HG03196 (cell line): ENCODE data around the gene DOCK10.
A peak's percentile ranks its signal among the peaks of the same experiment; 100 is the strongest.
"Not testable (repeated sequence)": the region's sequence is repeated elsewhere in the genome, so short reads cannot be mapped to it uniquely, and the experiment has no call there.

Experiments used
- ATAC-seq: cut with Tn5 transposase; IDR thresholded peaks from one replicate; pipeline ENCODE4 v1.9.1; 2021; ENCODE audit not compliant: unreplicated experiment

DOCK10 gene

DNA sequence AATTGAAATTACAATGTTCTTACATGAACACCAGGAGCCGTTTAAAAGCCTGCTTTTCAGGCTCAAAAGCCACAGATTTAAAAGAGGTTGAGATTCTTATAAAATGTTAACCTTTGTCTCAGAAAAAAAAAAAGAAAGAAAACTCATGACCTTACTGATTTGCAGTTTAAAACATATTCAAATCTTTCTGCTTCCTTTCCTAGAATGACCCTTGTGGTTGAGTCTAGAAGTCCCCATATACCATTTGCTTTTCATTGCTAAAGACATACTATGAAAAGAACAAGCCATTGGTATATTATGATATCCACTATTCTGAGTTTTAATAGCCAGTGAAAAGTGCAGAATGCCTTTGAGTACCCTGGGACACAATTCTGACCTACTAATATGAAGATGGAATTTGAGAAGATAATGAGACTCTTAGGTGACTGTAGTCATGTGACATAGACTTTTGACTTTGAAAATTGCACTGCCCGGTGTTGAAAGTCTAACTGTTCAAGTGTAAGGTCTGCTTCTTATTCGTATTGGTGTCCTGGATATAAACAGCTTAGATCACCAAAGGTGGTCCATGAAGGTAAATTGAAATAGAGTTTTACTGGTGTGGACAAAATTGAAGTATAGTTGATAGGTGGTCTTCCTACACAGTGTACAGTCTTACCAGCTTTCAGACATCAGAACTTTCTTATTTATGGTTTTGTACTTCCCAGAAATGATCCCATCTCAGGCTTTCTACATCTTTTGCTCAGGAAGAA is 117.0 kb downstream of the DOCK10 start:
- peak; percentile 22 for ATAC-seq

DNA sequence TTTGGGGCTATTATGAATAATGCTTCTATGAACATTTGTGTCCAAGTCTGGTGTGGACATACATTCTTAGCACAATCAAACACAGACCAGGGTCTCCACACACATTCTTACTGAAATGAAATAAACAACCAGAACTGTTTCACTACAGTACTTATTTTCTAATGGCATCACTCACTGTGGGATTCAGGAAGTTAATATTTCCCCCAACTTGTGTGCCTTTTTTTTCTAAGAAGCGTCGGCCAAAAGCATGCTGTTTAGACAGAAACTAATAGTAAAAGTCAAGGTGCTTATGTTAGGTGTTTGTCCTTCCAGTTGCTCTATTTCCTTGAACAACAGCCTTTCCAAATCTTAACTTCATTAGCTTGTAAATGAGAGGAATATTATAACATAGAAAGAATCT is 117.6 kb downstream of the DOCK10 start:
- ATAC-seq: no peak

DNA sequence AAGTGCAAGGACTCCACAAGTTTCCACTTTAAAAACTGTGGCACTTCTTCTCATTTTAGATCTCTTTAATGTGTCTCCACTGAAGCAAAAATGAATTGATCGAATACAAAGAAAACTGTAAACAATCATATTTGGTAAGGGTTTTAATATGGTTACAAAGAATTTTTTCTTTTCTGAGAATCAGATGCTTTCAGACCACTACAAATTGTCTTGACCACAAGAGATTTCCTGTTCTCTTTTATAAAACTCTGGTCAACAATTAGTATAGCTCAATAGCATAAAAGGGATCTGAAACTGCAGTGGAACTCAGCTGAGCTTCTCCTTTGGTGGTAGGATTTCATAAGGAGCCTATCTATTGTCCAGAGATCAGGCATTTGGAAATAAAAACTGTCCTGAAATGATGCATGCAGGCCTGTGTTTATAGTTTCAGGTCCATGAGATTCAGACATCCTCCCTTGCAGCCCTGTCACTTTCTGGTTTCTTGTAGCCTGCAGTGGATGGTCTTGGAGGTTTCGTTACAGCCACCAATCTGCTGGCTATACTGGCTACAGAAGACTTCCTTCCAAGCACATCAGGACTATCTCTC is 120.0 kb downstream of the DOCK10 start:
- peak; percentile 65 for ATAC-seq

DNA sequence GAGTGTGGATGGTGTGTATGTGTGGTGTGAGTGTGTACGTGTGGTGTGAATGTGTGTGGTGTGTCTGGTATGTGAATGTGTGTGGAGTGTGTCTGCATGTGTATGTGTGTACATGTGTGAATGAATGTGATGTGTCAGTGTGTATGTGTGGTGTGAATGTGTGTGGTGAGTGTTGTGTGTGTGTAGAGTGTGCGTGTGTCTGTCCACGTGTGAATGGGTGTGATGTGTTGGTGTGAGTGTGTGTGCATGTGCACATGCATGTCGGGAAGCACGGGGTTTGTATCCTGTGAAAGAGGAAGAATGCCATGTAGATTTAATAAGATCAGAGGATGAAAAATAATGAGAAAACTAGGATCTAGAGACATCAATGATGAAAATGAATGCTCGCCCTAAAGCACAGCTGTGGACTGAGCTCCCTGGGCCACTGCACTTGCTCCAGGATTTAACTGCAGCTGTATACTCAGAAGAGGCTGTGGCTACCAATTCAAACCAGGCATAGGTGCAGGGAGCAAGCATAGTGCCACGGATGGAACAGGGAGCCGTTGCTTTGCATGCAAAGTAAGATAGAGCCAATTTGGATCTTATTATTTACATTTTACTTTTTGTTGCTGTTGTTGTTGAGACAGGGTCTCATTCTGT is 122.7 kb downstream of the DOCK10 start:
- ATAC-seq: no peak

DNA sequence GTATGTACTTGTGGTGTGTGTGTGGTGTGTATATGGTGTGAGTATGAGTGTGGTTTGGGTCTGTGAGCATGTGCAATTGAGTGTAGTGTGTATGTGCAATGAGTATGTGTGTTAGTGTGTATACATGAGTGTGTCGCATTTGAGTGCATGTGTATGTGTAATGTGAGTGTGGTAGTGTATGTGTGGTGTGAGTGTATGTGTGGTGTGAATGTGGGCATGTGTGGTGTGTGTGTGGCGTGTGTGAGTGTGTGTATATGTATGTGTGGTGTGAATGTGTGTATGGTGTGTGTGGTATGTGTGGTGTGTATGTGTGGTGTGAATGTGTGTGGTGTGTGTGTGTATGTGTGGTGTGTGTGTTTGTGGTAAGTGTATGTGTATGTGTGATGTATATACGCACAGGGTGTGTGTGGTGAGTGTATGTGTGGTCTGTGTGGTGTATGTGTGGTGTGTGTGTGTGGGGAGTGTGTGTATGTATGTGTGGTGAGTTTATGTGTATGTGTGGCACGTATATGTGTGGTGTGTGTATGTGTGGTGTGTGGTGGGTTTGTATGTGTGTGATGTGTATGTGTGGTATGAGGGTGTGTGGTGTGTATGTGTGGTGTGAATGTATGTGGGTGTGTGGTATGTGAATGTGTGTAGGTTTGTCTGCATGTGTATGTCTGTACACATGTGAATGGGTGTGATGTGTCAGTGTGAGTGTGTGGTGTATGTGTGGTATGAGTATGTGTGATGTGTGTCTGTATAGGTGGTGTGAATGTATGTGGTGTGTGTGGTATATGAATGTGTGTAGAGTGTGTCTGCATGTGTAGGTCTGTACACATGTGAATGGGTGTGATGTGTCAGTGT is 123.4 kb downstream of the DOCK10 start:
- no peak for ATAC-seq

DNA sequence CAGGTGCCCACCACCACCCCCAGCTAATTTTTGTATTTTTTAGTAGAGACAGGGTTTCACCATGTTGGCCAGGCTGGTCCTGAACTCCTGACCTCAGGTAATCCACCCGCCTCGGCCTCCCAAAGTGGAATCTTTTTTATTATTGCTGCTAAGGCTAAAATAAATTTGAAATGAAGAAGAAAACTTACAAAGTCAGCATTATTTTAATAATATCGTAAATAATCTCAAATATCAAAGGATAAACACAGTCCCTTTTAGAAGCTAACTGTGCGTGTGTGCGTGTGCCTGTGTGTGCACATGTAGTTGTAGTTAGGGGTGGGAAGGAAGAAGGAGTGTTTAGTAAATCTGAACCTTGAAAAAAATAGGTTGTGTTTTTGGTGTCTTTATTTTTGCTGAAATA is 125.0 kb downstream of the DOCK10 start:
- ATAC-seq: not testable (repeated sequence)

DNA sequence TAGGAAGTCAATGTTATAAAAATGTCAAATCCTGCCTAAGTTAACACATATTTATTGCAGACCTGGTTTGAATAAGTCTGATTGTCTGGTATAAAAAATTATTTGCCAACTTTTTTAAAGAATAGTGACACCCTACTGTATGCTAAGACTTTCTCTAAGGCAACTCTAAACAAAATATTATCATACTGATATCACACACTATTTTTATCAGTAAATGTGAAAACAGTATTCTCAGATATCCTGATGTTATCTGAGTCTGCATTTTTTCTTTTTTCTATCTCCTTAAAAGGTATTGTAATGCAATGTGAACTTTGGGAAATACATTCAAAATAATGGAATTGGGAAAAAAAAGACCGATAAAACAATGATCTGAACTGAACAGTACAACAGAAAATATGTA is 127.1 kb downstream of the DOCK10 start:
- ATAC-seq: no peak

DNA sequence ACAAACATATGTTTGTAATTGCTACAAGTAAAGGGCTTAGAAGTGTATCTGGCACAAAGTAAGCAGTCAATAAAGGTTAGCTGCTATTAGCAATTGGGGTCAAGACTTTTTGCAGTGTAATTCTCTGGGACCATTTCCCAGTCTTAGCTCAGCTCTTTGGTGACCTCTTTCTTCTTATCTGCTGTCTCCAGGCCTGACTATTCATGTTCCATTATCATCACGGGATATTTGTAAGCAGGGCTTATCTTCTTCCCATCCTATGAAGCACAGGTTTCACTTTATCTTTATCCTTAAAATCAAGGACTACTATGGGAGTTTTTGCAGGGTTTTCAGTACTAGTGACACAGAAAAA is 131.7 kb downstream of the DOCK10 start:
- no peak for ATAC-seq

DNA sequence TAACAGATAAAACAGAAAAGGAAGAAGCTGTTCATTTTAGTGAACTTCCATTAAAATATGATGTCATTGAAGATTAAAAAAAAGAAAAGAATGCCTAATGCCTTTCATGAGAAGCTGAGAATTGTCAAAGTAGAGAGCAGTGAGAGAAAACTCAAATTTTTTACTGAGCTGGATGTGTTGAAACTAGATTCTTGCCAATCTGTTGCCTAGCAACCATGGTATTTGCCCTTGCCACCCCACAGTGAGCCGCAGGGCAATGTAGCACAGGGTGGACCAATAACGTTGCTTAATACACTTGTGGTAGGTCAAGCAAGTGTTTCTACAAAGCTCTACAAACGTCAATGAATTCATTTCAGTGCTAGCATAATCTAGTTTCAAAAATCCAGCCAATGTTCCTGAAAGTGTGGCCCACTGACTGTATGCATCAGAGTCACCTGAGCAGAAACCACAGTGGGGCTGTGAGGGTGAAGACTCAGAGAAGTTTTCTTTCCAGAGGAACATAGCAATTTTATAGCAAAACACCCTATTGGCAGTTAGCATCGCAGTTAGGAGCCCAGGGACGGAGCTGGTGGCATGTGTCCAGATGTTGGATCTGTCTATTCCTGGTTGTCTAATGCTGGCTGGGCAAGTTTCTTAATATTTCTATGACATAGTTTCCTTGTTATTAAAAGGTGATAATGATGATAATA is 132.2 kb downstream of the DOCK10 start:
- peak; percentile 56 for ATAC-seq

DNA sequence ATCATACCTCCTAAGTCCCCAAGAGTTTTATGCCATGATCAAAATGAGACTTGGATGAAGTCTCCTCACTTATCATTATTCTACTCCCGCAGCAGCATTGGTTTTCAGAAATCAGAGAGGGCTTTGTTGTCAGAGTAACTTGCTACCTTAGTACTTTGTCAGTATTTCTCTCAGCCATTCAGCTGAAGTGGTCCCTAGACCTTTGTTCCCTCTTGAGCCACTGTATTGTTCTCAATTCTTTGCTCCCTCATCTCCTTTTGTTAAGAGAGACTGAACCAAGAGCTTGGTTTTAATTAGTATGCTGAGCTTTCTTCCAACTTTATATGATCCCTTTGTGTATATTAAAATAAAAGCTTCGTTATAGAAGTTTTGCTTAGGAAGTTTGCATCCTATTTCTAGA is 133.4 kb downstream of the DOCK10 start:
- ATAC-seq: no peak

DNA sequence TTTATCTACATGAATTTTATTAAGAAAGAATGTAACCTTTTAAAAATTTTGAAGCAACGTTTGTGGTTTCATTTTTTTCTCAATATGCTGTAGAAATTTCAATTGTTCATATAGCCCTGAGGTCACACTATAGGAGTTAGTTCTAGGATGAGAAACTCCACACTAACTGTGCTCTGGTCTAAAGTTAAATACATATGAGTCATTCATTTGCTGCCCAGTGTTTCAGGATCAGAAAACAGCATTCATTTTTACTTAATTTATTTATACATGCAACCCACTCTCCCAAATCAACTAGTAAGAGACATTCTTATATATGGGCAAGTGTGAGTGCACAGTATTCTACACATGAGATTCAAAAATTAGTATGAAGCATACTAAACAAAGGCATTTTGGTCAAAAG is 137.9 kb downstream of the DOCK10 start:
- ATAC-seq: no peak

DNA sequence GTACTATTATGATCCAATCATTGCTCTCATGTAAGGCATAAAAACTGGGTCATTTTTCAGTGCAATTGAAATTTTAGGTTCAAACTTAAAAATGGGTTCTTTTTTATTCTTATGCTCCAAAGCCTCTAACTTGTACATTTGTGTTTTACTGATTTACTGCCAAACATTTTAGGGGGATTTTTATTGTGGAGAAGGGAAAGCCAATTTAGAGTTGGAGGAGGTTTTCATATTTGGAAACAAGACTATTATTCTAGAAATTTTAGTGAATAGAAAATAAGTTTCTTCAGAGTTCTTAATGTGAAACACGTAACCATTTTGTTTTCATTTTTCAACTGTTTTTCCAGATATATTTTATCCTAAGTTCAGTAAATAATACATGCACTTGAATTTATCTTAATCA is 138.6 kb downstream of the DOCK10 start:
- ATAC-seq: no peak

DNA sequence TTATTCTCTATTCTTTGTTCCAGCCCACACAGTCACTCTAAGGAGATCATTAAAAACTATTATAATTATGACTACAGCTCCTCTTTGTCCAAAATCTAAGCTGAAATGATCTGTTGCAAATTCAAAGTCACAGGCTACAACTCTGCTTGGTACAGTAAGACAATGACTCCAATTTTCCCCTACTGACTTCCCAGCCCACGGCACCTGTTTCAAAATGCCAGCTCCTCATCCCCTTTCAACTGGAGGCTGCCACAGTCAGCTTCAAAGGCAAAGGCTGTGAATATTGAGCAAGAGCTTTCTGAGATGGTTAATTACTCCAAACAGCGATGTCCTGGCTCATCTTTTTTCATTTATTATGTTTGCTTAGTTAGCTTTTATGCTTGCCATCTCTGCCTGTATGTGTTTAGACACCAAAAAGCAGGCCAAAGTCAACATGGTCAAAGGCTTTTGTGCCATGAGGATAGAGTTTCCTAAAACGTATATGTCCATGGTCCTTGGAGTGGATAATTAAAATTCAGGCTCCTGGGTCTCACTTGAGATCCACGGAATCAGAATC is 141.1 kb downstream of the DOCK10 start:
- no peak for ATAC-seq

DNA sequence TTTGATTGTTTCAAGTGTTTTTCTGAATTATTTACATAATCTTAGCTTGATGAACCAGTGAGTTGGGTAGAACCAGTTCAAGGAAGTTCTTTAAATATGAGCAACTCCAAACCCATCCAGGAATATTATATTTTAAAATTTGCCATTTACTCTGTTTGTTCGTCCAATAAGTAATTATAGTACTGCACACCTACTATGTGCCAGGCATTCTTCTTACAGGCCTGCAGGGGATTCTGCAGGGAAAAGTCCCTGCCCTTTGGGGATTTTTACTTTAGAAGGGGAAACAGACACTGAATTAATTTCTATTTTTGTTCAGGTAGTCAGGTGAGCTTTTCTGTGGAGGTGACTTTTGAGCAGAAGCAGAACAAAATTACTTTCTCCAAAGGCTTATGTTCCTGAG is 146.9 kb downstream of the DOCK10 start:
- no peak for ATAC-seq

DNA sequence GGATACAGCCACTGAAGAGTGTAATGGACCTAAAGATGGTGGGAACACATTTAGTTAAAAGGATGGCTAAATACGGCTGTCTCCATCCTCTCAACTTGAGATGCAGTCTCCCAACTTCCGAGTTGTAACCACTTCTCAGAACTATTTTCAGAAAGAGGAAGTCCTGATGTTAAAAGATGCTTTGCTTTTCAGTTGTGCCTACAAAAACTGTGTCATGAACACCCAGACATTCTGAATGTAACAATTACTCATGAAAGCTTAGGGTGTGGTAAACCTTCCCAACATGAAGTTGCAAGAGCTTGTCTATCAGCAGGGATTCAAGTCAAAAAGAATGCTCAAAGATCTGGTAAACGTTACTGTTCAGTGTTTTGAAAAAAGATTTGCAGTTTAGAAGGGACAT is 147.9 kb downstream of the DOCK10 start:
- peak; percentile 88 for ATAC-seq

DNA sequence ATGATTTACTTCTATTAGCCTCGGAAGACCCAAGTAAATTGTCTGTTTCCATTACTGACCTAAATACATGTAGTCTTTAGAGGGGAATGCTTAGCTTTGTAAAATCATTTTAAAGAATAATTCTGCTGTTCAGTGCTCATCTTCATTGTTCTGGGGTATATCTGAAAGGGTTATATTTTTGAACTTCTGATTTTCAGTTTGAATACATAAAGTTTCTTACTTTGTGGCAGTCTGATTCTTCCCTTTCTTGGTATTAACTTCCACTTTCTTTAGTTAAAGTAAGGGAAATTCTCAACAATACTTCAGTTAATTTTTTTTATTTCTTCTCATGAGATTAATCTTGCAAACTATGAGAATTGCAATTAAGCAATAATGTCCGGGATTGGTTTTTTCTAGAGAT is 148.4 kb downstream of the DOCK10 start:
- no peak for ATAC-seq

DNA sequence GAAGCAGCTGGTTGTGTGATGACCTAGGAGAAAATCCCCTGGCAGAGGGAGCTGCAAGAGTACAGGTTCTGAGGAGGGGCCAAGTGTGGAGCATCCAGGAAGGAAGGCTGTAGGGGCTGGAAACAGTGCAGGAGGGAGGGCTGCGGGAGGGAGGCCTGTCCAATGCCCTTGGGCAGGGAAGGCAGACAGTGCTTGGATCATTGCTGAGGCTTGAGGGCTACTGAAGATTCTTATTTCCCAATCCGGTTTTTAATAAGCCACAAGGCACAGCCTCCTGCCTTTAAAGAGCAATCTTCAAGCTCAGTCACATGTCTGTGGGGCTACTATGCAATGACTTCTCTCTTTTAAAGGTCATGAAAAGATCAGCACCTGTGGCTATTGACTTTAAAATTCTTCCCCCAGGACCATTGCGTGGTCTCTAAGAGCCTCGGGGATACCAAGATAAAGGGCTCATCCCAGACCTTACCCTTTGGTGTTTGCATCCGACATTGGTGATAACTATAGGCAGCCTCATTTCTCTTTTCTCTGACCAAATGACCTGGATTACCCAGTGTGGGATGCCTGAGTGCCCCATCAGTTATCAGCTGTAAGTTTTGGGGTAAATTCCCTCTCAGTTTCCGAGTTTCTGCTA is 149.6 kb downstream of the DOCK10 start:
- ATAC-seq: no peak

DNA sequence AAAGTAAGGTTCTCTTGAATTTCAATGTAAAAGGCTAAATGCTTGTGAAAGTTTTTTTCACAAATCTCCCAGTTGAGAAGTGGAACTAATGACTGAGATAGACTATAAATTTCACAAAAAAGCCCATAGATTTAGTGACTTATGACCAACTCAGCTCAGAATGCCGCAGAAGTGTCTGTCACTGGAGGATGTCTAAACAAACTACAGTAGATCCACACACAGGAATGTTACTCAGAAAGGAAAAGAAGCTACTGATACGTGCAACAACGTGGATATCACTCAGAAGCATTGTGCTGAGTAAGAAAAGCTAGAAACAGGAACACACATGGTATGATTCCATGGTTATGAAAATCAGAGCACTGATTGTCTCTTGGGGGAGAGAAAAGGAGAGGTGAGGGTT is 151.9 kb downstream of the DOCK10 start:
- ATAC-seq: no peak

DNA sequence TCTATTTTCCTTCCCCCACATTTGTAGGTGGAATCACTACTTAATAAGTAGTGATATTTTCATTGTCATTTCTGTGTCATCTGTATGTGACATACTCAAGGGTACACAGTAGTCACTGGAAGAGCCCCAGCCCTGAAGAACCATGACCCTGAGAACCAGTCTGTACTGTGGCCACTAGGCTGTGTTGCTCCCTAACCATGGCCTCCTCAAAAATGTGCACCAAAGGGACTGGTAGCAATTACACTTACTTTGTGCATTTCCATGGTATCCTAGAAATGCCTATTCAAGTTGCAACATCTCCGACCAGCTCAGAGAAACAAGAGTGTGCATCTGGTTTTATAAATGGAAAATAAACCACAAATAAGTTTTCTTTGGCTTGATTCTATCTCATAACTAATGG is 155.1 kb downstream of the DOCK10 start:
- no peak for ATAC-seq

DNA sequence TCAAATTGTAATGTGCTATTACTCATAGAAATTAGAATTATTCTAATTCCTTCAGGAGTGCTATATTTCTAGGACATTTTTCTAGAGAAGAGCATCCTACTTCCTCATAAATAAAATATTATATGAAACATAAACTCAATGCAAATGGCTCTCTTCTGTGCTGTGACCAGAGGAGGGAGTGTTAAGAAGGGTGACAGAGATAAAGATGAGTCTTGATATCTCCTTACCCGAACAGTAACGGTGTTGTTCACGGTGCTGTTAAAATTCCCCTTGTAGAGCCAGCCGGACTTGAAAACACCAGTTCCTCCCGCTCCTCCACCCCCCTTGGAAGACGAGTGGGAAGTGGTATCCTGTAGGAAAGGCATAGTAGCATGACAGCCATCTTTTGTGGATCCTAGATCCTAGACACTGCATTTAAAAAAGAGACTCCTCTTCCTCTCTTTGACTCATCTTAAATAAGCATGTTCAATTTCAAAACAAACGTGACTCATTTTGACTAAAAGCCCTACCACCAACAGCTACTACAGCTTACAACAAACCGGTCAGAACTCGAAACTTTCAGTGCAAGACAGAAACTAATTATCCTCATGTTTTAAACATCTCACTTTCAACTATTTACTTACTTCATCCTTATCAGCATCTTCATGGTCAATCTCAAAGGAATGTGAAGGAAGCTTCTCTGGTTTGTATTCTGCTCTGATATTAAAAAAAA is 156.3 kb downstream of the DOCK10 start:
- ATAC-seq: peak; percentile 71
